Kidney (tissue), 14 donors: ENCODE results near the gene CA5A. TPM values are rescaled to one million over a fixed set of nuclear protein-coding genes. Genes with fewer than 3 reads are reported as not detected.

ENCODE experiments used
- DNase-seq, 5 donors: peaks; one replicate each; pipeline ENCODE4 v3.0.0-alpha.2; 2013 to 2020
- FAIRE-seq: peaks from 2 replicates; lab custom pipeline; 2012; peaks lifted over from hg19 to GRCh38; lab: Jason Lieb, UNC
- H3K27ac ChIP-seq, 2 donors: one replicate each; pipeline ENCODE4 v1.7.0; 2013; ENCODE audit warnings: low read depth in 2 of 2, low read length in 2 of 2, inconsistent platforms in 1 of 2
- H3K27me3 ChIP-seq: one replicate; pipeline ENCODE4 v1.7.1; 2013; ENCODE audit warnings: low read length, inconsistent platforms; ENCODE audit not compliant: control insufficient read depth, insufficient read depth
- H3K36me3 ChIP-seq, 3 donors: one replicate each; pipeline versions ENCODE4 v1.7.0 to v1.7.1; 2013; ENCODE audit warnings: low read length in 3 of 3, control low read depth in 1 of 3, inconsistent platforms in 1 of 3; ENCODE audit not compliant: insufficient read depth in 3 of 3, control insufficient read depth in 2 of 3
- H3K4me1 ChIP-seq, 3 donors: one replicate each; pipeline versions ENCODE4 v1.7.0 to v1.7.1; 2013; ENCODE audit warnings: low read length in 3 of 3, inconsistent platforms in 1 of 3, low read depth in 1 of 3; ENCODE audit not compliant: control insufficient read depth in 2 of 3, insufficient read depth in 2 of 3
- H3K4me3 ChIP-seq, 3 donors: one replicate each; pipeline versions ENCODE4 v1.7.0 to v1.8.1; 2013; ENCODE audit warnings: low read length in 3 of 3, control low read depth in 1 of 3, inconsistent platforms in 1 of 3
- H3K9ac ChIP-seq, 3 donors: one replicate each; pipeline versions ENCODE4 v1.7.0 to v1.7.1; 2013; ENCODE audit warnings: low read length in 3 of 3, control low read depth in 1 of 3, inconsistent platforms in 1 of 3
- H3K9me3 ChIP-seq, 3 donors: one replicate each; pipeline versions ENCODE4 v1.7.0 to v1.7.1; 2013; ENCODE audit warnings: low read length in 3 of 3, control low read depth in 1 of 3, inconsistent platforms in 1 of 3; ENCODE audit not compliant: control insufficient read depth in 2 of 3, insufficient read depth in 1 of 3
- CTCF ChIP-seq: IDR thresholded peaks from 3 replicates; pipeline ENCODE4 v1.5.1; 2012; ENCODE audit warnings: mild to moderate bottlenecking, moderate library complexity, borderline replicate concordance; ENCODE audit not compliant: insufficient read depth; ENCODE audit errors: extremely low read depth
- intact Hi-C: fragments of 100-400 bp; cut with DNase I; formaldehyde crosslinking; loops from one replicate; pipeline ENCODE4 v1.11.1; 2022
- polyA plus RNA-seq: library from polyadenylated mRNA; stranded (reverse); fragments of 350-450 nt; fragmentation: Illumina TruSeq; extraction: RNeasy Lipid Tissue Mini Kit (QIAGEN cat#74804); gene quantifications from one replicate; pipeline ENCODE4 v1.2.3, GENCODE V29; 2014; ENCODE audit warnings: low read depth, low replicate concordance; ENCODE audit not compliant: insufficient read depth
- total RNA-seq: library from RNA; stranded (reverse); fragmentation: NEBNext Ultra II Directional; extraction: Animal tissue kit (Norgen Biotek cat#: 25700); gene quantifications from one replicate; pipeline ENCODE4 v1.2.1, GENCODE V29; 2021
- donor health status: control.
- donor health status: control.
- donor health status: control.
- donor health status: control.
- donor health status: control.
- donor health status: DM: yes; HTN: yes; CAD: no.
- donor health status: Normal renal cell carcinoma (clear cell type).

CA5A gene
- total and polyA plus RNA-seq, 2 donors from 2014 or later = not detected

GRCh38 chr16:87945351-87946042 is 9.2 kb upstream of the CA5A start:
- Histone ChIP-seq H3K4me1 (peaks cover 0 to 13% (median 9%) of the 10 kb centered on the region in 3 donors), H3K9ac (peak overlapping the region in 2 of 3 donors; percentile 43 to 81), H3K9me3 (no peaks in the 10 kb centered on the region), H3K27ac (peak overlapping the region; percentile 43), H3K27me3 (no peaks in the 10 kb centered on the region), H3K4me3 (peak overlapping the region; percentile 49 to 69 (median 59)), H3K36me3 (no peaks in the 10 kb centered on the region)
- DNase-seq = peak; percentile 92 to 95 (median 94)
- FAIRE-seq = no peak
- no peak for TF ChIP-seq CTCF
- intact Hi-C loops = no loop called here

- Histone ChIP-seq H3K27ac (no peak overlapping the region), H3K27me3 (no peaks in the 10 kb centered on the region), H3K4me1 (peaks cover 0 to 6% (median 2%) of the 10 kb centered on the region in 3 donors), H3K36me3 (no peaks in the 10 kb centered on the region), H3K4me3 (no peak overlapping the region), H3K9ac (no peak overlapping the region), H3K9me3 (no peaks in the 10 kb centered on the region)
- intact Hi-C loops = no loop called here
- TF ChIP-seq CTCF = no peak
- FAIRE-seq (no peak), DNase-seq (no peak)
Measured at GRCh38 chr16:87942680-87943079, 6.4 kb upstream of the CA5A start.

- H3K4me1 ChIP-seq = peaks cover 0 to under 1% (median 0%) of the 10 kb centered on the region in 3 donors
- no peak overlapping the region for H3K27ac ChIP-seq
- peak in 2 of 5 donors; percentile 21 to 58 for DNase-seq
- no peaks in the 10 kb centered on the region for H3K36me3 ChIP-seq
- no peak for FAIRE-seq
- no peaks in the 10 kb centered on the region for H3K27me3 ChIP-seq
- H3K9me3 ChIP-seq = no peaks in the 10 kb centered on the region
- H3K9ac ChIP-seq = no peak overlapping the region
- intact Hi-C loops = no loop called here
- no peak overlapping the region for H3K4me3 ChIP-seq
- no peak for TF ChIP-seq CTCF
Measured at GRCh38 chr16:87939562-87940423, 3.5 kb upstream of the CA5A start.
